PC-3 (cell line): Measurements from ENCODE around the gene RHBG.

Source experiments
- CTCF ChIP-seq: fragments of 300-600 bp; sonication (generic); conservative IDR thresholded peaks from 2 replicates; pipeline ENCODE4 v1.5.1; 2017; ENCODE audit warnings: antibody characterized with exemption, low read depth, mild to moderate bottlenecking, low read length
- EZH2 ChIP-seq: fragments of 300-600 bp; sonication (generic); IDR thresholded peaks from one replicate; pipeline ENCODE4 v1.6.1; 2017; ENCODE audit warnings: antibody characterized with exemption, mild to moderate bottlenecking, low read length; ENCODE audit not compliant: unreplicated experiment

- TF ChIP-seq CTCF (no peak), EZH2 (no peak)
Measured at GRCh38 chr1:156358641-156359040, 10.4 kb upstream of the RHBG start.
